LHCN-M2 (cell line): ENCODE data around the gene ZBTB22. TPM values are rescaled to one million over a fixed set of nuclear protein-coding genes. Genes with fewer than 3 reads are reported as not detected.
A peak's percentile ranks its signal among the peaks of the same experiment; 100 is the strongest.

Experiments
- DNase-seq: peaks from one replicate; pipeline ENCODE4 v3.0.0-alpha.2; 2012; ENCODE audit warnings: low read depth
- total RNA-seq: library from RNA; depleted of rRNA; stranded (reverse); fragments of >200 nt; gene quantifications from 2 replicates; pipeline ENCODE4 v1.2.3, GENCODE V29; 2014

The ZBTB22 gene
- total RNA-seq, 1 experiment from 2014 or later, result 15.0 TPM

GRCh38 chr6:33330736-33331135 lies 13.2 kb upstream of the ZBTB22 start:
- no peak for DNase-seq

- no peak for DNase-seq
Observed at GRCh38 chr6:33329058-33329457, 11.5 kb upstream of the ZBTB22 start.

GRCh38 chr6:33324125-33324524 lies 6.6 kb upstream of the ZBTB22 start:
- no peak for DNase-seq

- no peak for DNase-seq
Observed at GRCh38 chr6:33323623-33323948, 6.0 kb upstream of the ZBTB22 start.

GRCh38 chr6:33321227-33321626 lies 3.7 kb upstream of the ZBTB22 start:
- DNase-seq, result no peak

GRCh38 chr6:33320315-33321181 lies 3.0 kb upstream of the ZBTB22 start:
- peak; percentile 87 for DNase-seq

GRCh38 chr6:33319939-33320314 lies 2.4 kb upstream of the ZBTB22 start:
- DNase-seq, result no peak

- DNase-seq, result no peak
Observed at GRCh38 chr6:33318426-33319073, 1.0 kb upstream of the ZBTB22 start.

- no peak for DNase-seq
Observed at GRCh38 chr6:33317419-33317668, 200 bp downstream of the ZBTB22 start.

- DNase-seq, result no peak
Observed at GRCh38 chr6:33316603-33317418, 733 bp downstream of the ZBTB22 start.

GRCh38 chr6:33315793-33316602 lies 1.5 kb downstream of the ZBTB22 start:
- no peak for DNase-seq

GRCh38 chr6:33314943-33315792 lies 2.4 kb downstream of the ZBTB22 start:
- DNase-seq, result no peak

GRCh38 chr6:33314515-33314942 lies 3.0 kb downstream of the ZBTB22 start:
- DNase-seq, result peak; percentile 77

GRCh38 chr6:33313709-33314514 lies 3.6 kb downstream of the ZBTB22 start, which contains the start of gene TAPBP:
Gene TAPBP (minus strand): TSS chr6:33314078. CDS start chr6:33314041, 37 bp downstream.
- DNase-seq, result peak; percentile 53

- DNase-seq, result peak; percentile 23
Observed at GRCh38 chr6:33313105-33313708, 4.3 kb downstream of the ZBTB22 start.

- peak; percentile 51 for DNase-seq
Observed at GRCh38 chr6:33312361-33313104, 5.0 kb downstream of the ZBTB22 start.

GRCh38 chr6:33306356-33306755 lies 11.2 kb downstream of the ZBTB22 start:
- DNase-seq, result no peak

- DNase-seq, result no peak
Observed at GRCh38 chr6:33305052-33305451, 12.5 kb downstream of the ZBTB22 start.

GRCh38 chr6:33304216-33304615 lies 13.3 kb downstream of the ZBTB22 start:
- no peak for DNase-seq
